GM18909 (cell line): Measurements from ENCODE around the gene HMGXB3.
A peak's percentile ranks its signal among the peaks of the same experiment; 100 is the strongest.
"Not testable (repeated sequence)": the region's sequence is repeated elsewhere in the genome, so short reads cannot be mapped to it uniquely, and the experiment has no call there.

Experiments used
- ATAC-seq: cut with Tn5 transposase; IDR thresholded peaks from one replicate; pipeline ENCODE4 v1.9.1; 2021; ENCODE audit warnings: mild to moderate bottlenecking; ENCODE audit not compliant: unreplicated experiment, poor library complexity

The HMGXB3 gene

DNA sequence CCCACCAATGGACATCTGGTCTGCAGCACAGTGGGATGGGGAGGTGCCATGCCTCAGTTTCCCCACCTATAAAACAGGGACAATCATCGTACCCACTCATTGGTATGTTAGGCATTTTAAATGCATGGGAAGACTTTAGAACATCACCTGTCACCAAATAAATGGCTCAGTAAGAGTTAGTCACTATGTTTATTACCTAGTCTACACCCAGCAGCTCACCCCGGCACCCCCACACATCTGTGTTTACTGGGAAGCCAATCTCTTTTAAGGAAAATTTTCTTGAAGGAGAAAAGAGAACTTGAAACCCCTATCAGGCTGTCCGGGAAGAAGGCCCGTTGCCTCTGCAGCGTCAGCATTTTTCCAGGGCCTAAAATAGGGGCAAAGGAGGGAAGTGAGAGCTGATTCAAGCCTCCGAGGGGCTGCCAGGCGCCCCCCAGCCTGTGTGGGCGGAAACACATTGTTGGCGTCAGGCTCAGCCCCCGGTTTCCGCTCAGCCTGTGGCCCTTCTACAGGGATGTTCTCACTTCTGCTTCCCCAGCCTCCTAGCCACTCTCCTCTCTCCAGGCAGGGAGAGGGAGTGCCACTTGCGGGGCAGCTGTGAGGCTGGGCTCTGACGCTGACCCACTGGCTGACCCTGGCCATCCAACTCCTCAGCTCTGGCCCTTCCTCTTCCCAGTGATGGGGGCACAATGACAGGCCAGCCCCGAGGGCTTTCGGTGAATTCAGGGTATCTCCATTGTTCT, 81.2 kb downstream of the HMGXB3 start:
- peak; percentile 83 for ATAC-seq

DNA sequence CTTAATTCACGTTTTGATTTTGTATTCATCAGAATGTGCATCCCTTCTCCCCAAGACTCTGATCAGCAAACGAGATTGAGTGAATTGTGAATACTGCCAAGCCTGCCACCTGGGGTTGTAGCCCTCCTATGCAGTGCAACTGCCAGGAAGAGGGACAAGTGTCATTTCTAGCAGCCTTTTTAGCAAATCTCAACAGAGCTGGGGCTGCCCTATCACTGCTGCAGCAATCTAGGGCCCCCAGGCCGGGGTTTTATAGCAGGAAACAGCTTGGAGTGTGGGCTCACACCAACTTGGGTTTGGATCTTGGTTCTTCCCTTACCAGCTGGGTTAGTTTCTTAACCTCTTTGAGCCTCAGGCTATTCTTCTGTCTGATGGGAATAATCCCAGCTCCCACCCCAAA, 81.8 kb downstream of the HMGXB3 start:
- no peak for ATAC-seq

DNA sequence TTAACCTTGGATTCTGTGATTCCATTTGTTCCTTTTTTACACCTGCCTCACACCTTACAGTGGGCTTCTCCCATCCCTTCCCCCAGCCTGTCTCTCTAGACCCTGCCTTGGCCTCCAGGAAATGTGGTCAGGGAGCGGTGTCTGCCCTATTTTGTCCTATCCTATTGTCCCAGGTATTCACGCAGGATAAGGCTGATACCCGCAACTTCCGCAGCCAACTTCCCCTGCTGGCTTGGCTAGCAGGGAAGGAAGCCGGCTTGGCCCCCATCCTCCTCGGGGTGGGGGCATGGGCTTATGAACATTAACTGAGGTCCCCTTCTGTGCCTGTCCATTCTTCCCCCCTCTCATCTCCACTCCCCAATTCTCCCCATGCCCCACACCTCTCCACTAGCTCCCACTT, 82.3 kb downstream of the HMGXB3 start:
- no peak for ATAC-seq

GRCh38 chr5:150084754-150085153, 84.2 kb downstream of the HMGXB3 start:
- not testable (repeated sequence) for ATAC-seq

DNA sequence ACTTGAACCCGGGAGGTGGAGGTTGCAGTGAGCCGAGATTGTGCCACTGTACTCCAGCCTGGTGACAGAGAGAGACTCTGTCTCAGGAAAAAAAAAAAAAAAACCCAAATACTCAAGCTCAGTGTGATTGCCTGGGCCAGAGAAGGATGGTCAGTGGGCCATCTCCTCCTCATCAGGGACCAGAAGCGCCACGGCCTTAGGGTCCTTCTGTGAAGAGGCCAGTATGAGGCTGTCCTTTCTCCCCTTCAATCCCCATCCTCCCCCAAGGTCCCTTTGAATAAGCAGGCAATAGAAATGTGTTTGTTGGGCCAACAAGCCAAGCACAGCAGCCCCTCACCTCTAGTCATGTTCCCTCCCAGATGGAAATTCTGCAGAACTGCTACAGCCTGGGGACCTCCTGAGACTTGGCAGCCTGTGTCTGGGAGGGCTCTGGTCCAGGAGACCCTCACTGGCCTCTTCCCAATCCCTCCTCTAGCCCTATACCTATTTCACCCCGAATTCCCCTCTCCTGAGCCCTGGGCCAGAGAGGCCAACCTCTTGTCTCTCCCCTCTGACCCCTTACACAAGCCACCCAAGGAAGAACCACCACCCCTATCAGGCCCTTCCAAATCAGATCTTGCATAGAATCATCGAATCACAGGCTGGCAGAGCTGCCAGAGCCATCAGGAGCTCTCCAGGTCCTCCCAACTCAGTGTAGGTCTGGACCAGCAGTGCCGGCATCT, 84.8 kb downstream of the HMGXB3 start:
- ATAC-seq = no peak

GRCh38 chr5:150085950-150086715, 85.6 kb downstream of the HMGXB3 start, which contains the start of gene CSF1R:
Gene CSF1R, minus strand, starts transcription at chr5:150086554. Its CDS starts 127 bp downstream, at chr5:150086427.
- ATAC-seq = no peak

GRCh38 chr5:150092159-150092787, 91.7 kb downstream of the HMGXB3 start:
- no peak for ATAC-seq

GRCh38 chr5:150097152-150097551, 96.6 kb downstream of the HMGXB3 start:
- ATAC-seq = no peak

GRCh38 chr5:150101023-150101422, 100.5 kb downstream of the HMGXB3 start:
- ATAC-seq = no peak
